Activated gamma-delta T cell treated with anti-CD3 and anti-CD28 coated beads, Interleukin-2, amount 50 U/mL, for 16 hours (primary cell): Measurements from ENCODE around the gene STK31.
"Not testable (repeated sequence)": the region's sequence is repeated elsewhere in the genome, so short reads cannot be mapped to it uniquely, and the experiment has no call there.

Experiments used
- DNase-seq: peaks from one replicate; pipeline ENCODE4 v3.0.0-alpha.2; 2020; ENCODE audit warnings: low read depth

Gene STK31, protein sequence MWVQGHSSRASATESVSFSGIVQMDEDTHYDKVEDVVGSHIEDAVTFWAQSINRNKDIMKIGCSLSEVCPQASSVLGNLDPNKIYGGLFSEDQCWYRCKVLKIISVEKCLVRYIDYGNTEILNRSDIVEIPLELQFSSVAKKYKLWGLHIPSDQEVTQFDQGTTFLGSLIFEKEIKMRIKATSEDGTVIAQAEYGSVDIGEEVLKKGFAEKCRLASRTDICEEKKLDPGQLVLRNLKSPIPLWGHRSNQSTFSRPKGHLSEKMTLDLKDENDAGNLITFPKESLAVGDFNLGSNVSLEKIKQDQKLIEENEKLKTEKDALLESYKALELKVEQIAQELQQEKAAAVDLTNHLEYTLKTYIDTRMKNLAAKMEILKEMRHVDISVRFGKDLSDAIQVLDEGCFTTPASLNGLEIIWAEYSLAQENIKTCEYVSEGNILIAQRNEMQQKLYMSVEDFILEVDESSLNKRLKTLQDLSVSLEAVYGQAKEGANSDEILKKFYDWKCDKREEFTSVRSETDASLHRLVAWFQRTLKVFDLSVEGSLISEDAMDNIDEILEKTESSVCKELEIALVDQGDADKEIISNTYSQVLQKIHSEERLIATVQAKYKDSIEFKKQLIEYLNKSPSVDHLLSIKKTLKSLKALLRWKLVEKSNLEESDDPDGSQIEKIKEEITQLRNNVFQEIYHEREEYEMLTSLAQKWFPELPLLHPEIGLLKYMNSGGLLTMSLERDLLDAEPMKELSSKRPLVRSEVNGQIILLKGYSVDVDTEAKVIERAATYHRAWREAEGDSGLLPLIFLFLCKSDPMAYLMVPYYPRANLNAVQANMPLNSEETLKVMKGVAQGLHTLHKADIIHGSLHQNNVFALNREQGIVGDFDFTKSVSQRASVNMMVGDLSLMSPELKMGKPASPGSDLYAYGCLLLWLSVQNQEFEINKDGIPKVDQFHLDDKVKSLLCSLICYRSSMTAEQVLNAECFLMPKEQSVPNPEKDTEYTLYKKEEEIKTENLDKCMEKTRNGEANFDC

GRCh38 chr7:23710000-23710399, at the start of gene STK31:
TSS of gene STK31 (plus strand) at chr7:23710219. CDS start at chr7:23710286, 67 bp downstream.
- no peak for DNase-seq

DNA sequence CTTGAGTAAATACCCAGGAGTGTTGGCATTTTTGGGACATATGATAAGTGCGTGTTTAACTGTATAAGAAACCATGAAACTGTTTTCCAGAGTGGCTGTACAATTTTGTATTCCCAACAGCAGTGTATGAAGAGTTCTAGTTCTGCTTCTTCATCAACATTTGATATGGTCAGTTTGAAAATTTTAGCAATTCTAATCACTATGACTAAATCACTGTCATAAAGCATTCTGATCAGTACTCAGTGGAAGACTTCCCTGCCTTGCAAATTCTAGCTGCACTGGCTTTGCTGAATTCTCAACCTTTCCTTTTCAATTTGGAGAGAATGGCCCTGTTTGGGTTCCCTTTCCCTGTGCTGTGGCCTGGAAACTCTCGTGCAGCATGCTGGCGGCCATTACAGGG, 48.6 kb upstream of the STK31 start:
- DNase-seq: no peak

- DNase-seq: no peak
These were observed 47.7 kb upstream of the STK31 start for GRCh38 chr7:23662124-23662983.

DNA sequence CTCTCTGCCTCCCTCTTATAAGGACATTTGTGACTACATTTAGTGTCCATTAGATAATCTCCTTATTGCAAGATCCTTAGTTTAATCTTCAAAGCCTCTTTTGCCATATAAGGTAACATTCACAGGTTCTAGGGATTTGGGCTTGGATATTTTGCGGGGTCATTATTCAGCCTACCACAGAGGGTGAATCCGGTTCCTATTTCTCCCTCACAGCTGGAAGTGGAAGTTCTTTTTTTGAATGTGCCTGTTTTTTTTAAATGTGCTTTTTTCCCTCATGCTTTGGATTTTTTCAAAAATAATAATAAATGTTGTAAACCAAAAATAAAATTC, 47.1 kb upstream of the STK31 start:
- DNase-seq: no peak

- DNase-seq: no peak
These were observed 45.9 kb upstream of the STK31 start for GRCh38 chr7:23664122-23664521.

GRCh38 chr7:23672033-23672432, 38.0 kb upstream of the STK31 start:
- no peak for DNase-seq

DNA sequence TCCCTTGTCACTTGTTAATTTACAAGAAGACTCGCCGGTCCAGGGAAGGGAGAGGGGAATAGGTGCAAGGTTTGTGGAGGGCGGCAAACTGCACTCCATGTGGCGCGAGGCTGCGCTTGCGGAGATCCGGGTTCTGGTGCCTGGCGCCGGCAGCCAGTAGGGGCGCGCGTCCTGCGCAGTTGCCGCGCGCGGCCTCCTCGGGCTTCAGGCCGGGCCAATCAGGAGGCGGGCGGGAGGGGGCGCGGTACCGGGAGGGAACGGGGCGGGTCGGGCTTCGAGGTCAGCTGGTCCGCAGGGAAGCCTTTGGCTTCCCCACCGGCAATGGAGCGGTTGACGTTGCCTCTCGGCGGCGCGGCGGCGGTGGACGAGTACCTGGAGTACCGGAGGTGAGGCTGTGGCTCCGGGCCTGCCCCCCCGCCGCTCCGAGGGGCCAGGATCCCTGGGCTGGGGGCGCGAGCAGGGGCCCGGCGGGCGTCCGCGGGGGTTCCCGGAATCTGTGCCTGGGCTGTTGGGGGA, 30.1 kb upstream of the STK31 start, which contains the start of gene FAM221A:
Gene FAM221A, plus strand, starts transcription at position 302 of the 516 bp plus-strand sequence. Its CDS starts 20 bp downstream, at position 322.
- DNase-seq: peak; percentile 72

- DNase-seq: peak; percentile 7
These were observed 29.3 kb upstream of the STK31 start for GRCh38 chr7:23680414-23681405.

DNA sequence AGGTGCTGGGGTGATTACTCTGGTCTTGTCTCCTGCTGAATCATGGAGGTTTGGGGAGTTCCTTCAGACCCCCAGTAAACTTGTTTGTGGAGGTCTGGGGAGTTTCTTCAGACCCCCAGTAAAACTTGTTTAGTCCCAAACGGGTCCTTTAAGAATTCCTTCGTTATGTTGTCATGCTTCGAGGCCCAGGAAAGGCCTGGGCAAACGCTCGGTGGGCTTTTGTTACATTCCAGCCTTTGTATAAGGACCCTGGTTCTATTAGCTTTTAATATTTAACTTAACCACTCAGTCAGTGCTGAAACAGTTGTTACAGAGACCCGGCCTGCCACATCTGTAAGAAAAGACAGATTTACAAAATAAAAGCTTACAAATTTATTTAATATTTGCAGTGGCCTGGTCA, 26.0 kb upstream of the STK31 start:
- not testable (repeated sequence) for DNase-seq

DNA sequence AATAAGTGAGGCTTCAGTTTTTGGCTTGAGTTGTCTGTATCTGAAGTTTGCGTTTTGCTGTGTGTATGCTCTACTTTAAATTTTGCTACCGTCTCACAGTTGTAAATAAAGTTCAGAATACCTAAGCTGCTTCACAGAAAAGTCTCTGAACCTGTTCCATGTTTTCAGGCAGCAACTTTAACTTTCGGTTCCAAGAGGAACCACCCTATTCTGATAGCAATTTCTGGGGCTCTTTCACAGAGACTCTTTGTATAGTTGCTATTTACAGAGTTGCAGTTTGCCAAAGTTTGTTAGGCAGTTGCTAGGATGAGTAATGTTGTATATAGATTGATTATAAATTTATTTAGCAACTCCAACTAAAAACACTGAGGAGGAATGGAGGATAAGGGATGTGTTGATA, 24.3 kb upstream of the STK31 start:
- DNase-seq: no peak

DNA sequence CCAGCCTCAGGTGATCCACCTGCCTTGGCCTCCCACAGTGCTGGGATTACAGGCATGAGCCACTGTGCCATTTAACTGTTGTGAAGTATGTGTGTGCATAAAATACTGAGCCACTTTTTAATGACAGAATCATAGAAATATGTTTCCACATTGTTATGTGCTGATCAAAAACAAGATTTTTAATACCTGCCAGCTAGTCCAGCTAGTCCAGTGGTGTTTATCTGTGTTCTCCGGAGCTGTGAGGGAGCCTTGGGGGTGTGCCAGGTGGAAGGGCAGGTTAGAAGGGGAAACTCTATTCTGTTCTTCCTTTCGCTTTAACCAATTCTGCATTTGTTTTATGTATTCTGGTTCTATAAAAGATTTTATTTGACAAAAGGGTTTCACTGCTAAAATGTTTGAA, 23.0 kb upstream of the STK31 start:
- no peak for DNase-seq

DNA sequence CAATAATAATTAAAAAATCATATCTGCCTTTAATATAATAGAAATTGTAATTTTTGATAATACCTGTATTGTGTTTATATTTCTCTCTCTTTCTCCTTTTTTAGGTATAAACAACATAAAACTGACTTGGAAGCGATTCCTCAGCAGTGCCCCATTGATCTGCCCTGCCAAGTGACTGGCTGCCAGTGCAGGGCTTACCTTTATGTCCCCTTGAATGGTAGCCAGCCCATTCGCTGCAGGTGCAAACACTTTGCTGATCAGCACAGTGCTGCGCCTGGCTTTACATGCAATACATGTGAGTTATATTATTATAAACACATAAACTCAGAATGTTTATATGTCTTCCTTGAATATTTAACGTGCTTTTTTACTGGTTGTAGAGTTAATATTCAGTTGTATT, 20.9 kb upstream of the STK31 start:
- DNase-seq: no peak

DNA sequence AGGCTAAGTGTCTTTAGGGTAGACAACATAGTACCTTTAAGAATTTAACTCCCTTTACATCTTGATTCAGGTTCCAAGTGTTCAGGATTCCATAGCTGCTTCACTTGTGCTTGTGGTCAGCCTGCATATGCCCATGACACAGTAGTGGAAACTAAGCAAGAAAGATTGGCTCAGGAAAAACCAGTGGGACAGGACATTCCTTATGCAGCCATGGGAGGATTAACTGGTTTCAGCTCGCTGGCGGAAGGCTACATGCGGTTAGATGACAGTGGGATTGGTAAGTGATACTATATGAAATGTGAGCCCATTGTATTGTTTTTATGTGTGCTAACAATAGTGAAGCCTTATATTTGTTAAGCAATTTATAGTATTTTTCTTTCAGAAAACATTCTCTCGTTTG, 18.7 kb upstream of the STK31 start:
- no peak for DNase-seq

GRCh38 chr7:23693224-23693623, 16.8 kb upstream of the STK31 start:
- DNase-seq: no peak

- DNase-seq: peak; percentile 29
These were observed 13.0 kb upstream of the STK31 start for GRCh38 chr7:23696916-23697441.

- DNase-seq: no peak
These were observed 11.2 kb upstream of the STK31 start for GRCh38 chr7:23698822-23699221.

DNA sequence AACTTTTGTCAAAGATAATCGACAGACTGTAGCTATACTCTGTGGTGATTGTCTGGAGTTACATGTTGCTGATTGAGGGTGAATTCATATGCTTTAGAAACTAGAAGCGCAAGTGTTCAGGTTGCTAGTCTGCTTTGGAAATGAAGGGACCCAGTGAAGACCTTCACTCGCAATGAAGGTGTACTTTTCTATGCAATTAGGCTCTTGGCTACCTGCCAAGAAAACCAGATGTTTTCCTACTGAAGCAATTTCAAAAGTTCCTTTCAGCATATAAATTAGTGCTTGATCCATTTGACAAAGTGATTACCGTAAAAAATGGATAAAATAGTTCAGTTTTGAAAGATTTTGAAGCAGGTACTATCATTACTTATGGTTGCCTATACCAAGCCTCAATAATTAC, 10.0 kb upstream of the STK31 start:
- no peak for DNase-seq

GRCh38 chr7:23709081-23709750, 803 bp upstream of the STK31 start:
- no peak for DNase-seq
